Peyer's patch (tissue), 4 donors: ENCODE measurements around the gene IL16. TPM values are rescaled to one million over a fixed set of nuclear protein-coding genes. Genes with fewer than 3 reads are reported as not detected.

Source experiments
- DNase-seq, 3 donors: peaks; one replicate each; pipeline ENCODE4 v3.0.0-alpha.2; 2017 to 2019
- H3K27ac ChIP-seq, 4 donors: fragments of 200-600 bp; sonication (generic); one replicate each; pipeline ENCODE4 v1.5.1; 2016 to 2019
- H3K27me3 ChIP-seq, 2 donors: fragments of 200-600 bp; sonication (generic); one replicate each; pipeline ENCODE4 v1.5.1; 2019
- H3K36me3 ChIP-seq, 3 donors: fragments of 200-600 bp; sonication (generic); one replicate each; pipeline ENCODE4 v1.5.1; 2016 to 2019
- H3K4me1 ChIP-seq, 4 donors: fragments of 200-600 bp; sonication (generic); one replicate each; pipeline ENCODE4 v1.5.1; 2016 to 2019
- H3K4me3 ChIP-seq, 4 donors: fragments of 200-600 bp; sonication (generic); 1 replicate in 3 of 4; 2 replicates in 1 of 4; pipeline ENCODE4 v1.5.1; 2016 to 2019; ENCODE audit warnings: mild to moderate bottlenecking in 1 of 4
- H3K9me3 ChIP-seq, 4 donors: fragments of 200-600 bp; sonication (generic); one replicate each; pipeline ENCODE4 v1.5.1; 2016 to 2019; ENCODE audit warnings: mild to moderate bottlenecking in 1 of 4
- POLR2A ChIP-seq, 2 donors: fragments of 450-650 bp; IDR thresholded peaks; one replicate each; pipeline ENCODE4 v1.5.1; 2017; ENCODE audit warnings: antibody characterized with exemption in 2 of 2, mild to moderate bottlenecking in 2 of 2, moderate library complexity in 2 of 2
- total RNA-seq, 4 donors: library from RNA; depleted of rRNA; stranded (reverse); fragments of >200 nt; gene quantifications; one replicate each; pipeline ENCODE4 v1.1.0, GENCODE V29; 2016
- TF ChIP-seq, protein P1 (sequence below), 6 experiments: fragments of 450-650 bp in 4 of 6; fragments of 200-600 bp in 2 of 6; sonication (generic) in 1 of 6; IDR thresholded peaks; one replicate each; pipeline ENCODE4 v1.5.1; 2017 to 2019; ENCODE audit warnings: antibody characterized with exemption in 6 of 6, mild to moderate bottlenecking in 3 of 6, moderate library complexity in 1 of 6

The IL16 gene
- total RNA-seq, 4 donors from 2014 or later, result 6.3 to 115 (median 11.6) TPM

GRCh38 chr15:81161851-81162250 is 34.8 kb upstream of the IL16 start:
- DNase-seq, result no peak
- Histone ChIP-seq H3K36me3 (no peaks in the 10 kb centered on the region), H3K4me1 (peaks cover 0 to 7% (median 0%) of the 10 kb centered on the region in 4 donors), H3K27me3 (no peaks in the 10 kb centered on the region), H3K27ac (no peak overlapping the region), H3K4me3 (no peak overlapping the region), H3K9me3 (no peaks in the 10 kb centered on the region)
- no peak for TF ChIP-seq POLR2A (IDR thresholded peaks at IDR 0.05)
- TF ChIP-seq, protein P1, sequence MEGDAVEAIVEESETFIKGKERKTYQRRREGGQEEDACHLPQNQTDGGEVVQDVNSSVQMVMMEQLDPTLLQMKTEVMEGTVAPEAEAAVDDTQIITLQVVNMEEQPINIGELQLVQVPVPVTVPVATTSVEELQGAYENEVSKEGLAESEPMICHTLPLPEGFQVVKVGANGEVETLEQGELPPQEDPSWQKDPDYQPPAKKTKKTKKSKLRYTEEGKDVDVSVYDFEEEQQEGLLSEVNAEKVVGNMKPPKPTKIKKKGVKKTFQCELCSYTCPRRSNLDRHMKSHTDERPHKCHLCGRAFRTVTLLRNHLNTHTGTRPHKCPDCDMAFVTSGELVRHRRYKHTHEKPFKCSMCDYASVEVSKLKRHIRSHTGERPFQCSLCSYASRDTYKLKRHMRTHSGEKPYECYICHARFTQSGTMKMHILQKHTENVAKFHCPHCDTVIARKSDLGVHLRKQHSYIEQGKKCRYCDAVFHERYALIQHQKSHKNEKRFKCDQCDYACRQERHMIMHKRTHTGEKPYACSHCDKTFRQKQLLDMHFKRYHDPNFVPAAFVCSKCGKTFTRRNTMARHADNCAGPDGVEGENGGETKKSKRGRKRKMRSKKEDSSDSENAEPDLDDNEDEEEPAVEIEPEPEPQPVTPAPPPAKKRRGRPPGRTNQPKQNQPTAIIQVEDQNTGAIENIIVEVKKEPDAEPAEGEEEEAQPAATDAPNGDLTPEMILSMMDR (IDR thresholded peaks at IDR 0.05), result no peak

GRCh38 chr15:81163961-81164800 is 32.5 kb upstream of the IL16 start:
- H3K27me3 ChIP-seq, result no peaks in the 10 kb centered on the region
- H3K9me3 ChIP-seq, result no peaks in the 10 kb centered on the region
- no peak overlapping the region for H3K4me3 ChIP-seq
- TF ChIP-seq POLR2A (IDR thresholded peaks at IDR 0.05), result no peak
- TF ChIP-seq, protein P1 (IDR thresholded peaks at IDR 0.05), result no peak
- no peak for DNase-seq
- no peaks in the 10 kb centered on the region for H3K36me3 ChIP-seq
- H3K27ac ChIP-seq, result no peak overlapping the region
- peaks cover 0 to 7% (median 0%) of the 10 kb centered on the region in 4 donors for H3K4me1 ChIP-seq

GRCh38 chr15:81165535-81165934 is 31.1 kb upstream of the IL16 start:
- DNase-seq, result no peak
- no peaks in the 10 kb centered on the region for H3K36me3 ChIP-seq
- no peaks in the 10 kb centered on the region for H3K27me3 ChIP-seq
- peaks cover 0 to 7% (median 0%) of the 10 kb centered on the region in 4 donors for H3K4me1 ChIP-seq
- H3K9me3 ChIP-seq, result no peaks in the 10 kb centered on the region
- H3K27ac ChIP-seq, result no peak overlapping the region
- no peak overlapping the region for H3K4me3 ChIP-seq
- no peak for TF ChIP-seq POLR2A (IDR thresholded peaks at IDR 0.05)
- TF ChIP-seq, protein P1 (IDR thresholded peaks at IDR 0.05), result no peak

- Histone ChIP-seq H3K36me3 (no peaks in the 10 kb centered on the region), H3K27ac (no peak overlapping the region)
Observed at GRCh38 chr15:81166636-81167305, 29.9 kb upstream of the IL16 start.

GRCh38 chr15:81168131-81168526 is 28.6 kb upstream of the IL16 start:
- H3K9me3 ChIP-seq, result no peaks in the 10 kb centered on the region
- DNase-seq, result no peak
- no peaks in the 10 kb centered on the region for H3K36me3 ChIP-seq
- no peak for TF ChIP-seq POLR2A (IDR thresholded peaks at IDR 0.05)
- TF ChIP-seq, protein P1 (IDR thresholded peaks at IDR 0.05), result no peak
- no peak overlapping the region for H3K27ac ChIP-seq
- no peaks in the 10 kb centered on the region for H3K27me3 ChIP-seq
- H3K4me3 ChIP-seq, result no peak overlapping the region
- H3K4me1 ChIP-seq, result no peaks in the 10 kb centered on the region

More at GRCh38 chr15:81166636-81167305, 29.9 kb upstream of the IL16 start:
- no peaks in the 10 kb centered on the region for H3K9me3 ChIP-seq
- TF ChIP-seq, protein P1 (IDR thresholded peaks at IDR 0.05), result no peak
- no peak for TF ChIP-seq POLR2A (IDR thresholded peaks at IDR 0.05)
- no peak for DNase-seq
- no peaks in the 10 kb centered on the region for H3K27me3 ChIP-seq
- H3K4me3 ChIP-seq, result no peak overlapping the region
- H3K4me1 ChIP-seq, result no peaks in the 10 kb centered on the region
